Upper lobe of left lung (tissue), 4 donors: Measurements from ENCODE around the gene DEFB131A.
"Not testable (repeated sequence)": the region's sequence is repeated elsewhere in the genome, so short reads cannot be mapped to it uniquely, and the experiment has no call there.

ENCODE experiments used
- CTCF ChIP-seq, 6 experiments: fragments of 450-650 bp in 4 of 6; fragments of 200-600 bp in 2 of 6; sonication (generic) in 2 of 6; IDR thresholded peaks; one replicate each; pipeline ENCODE4 v1.5.1; 2016 to 2019; ENCODE audit warnings: antibody characterized with exemption in 6 of 6
- EP300 ChIP-seq, 4 donors: sonication (generic); formaldehyde crosslinking; IDR thresholded peaks; one replicate each; pipeline ENCODE4 v1.5.1; 2017; ENCODE audit warnings: antibody characterized with exemption in 4 of 4, control low read depth in 2 of 4
- POLR2A ChIP-seq, 4 donors: fragments of 450-650 bp; IDR thresholded peaks; one replicate each; pipeline ENCODE4 v1.5.1; 2016 to 2017; ENCODE audit warnings: antibody characterized with exemption in 4 of 4, mild to moderate bottlenecking in 2 of 4

DNA sequence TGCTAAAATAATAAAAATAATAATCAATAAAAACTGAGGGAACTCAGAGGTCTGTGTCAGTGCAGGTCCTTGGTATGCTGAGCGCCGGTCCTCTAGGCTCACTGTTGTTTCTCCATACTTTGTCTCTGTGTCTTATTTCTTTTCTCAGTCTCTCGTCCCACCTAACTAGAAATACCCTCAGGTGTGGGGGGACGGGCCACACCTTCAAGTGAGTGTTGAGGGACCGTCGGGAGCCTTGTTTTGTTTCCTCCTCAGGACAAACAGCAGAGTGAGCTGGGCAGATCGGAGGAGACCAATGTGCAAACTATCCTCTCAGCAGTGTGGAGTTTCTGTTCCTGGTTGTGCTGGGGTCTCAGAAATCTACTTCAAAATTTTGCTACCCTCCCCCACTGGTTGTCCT, 46.3 kb downstream of the DEFB131A start:
- not testable (repeated sequence) for TF ChIP-seq CTCF, EP300, POLR2A (IDR thresholded peaks at IDR 0.05)
